ENCODE results near the gene MBNL2. TPM values are rescaled to one million over a fixed set of nuclear protein-coding genes. Genes with fewer than 3 reads are reported as not detected.

MBNL2 gene
- 12.4 TPM for total RNA-seq (ENCODE audit: unreplicated experiment)
- long read RNA-seq, partial matches to known transcripts, result 1 of 4 reads
- long read RNA-seq, other reads (novel, unspliced or antisense), result 3 of 4 reads

- TF ChIP-seq CTCF (IDR thresholded peaks at IDR 0.05; ENCODE audit: partially characterized antibody, unreplicated experiment), result no peak
- peak; percentile 87 for DNase-seq
- H3K4me1 Mint-ChIP-seq (ENCODE audit: low read depth, unreplicated experiment), result peaks cover 49% of the 10 kb centered on the region
- H3K27me3 Mint-ChIP-seq (ENCODE audit: unreplicated experiment), result peaks cover 8% of the 10 kb centered on the region
- peaks cover 11% of the 10 kb centered on the region for H3K9me3 Mint-ChIP-seq (ENCODE audit: unreplicated experiment)
- H3K27ac Mint-ChIP-seq (ENCODE audit: unreplicated experiment), result peak within 1 kb of the TSS; percentile 94
- H3K4me3 Mint-ChIP-seq (ENCODE audit: unreplicated experiment), result peak within 1 kb of the TSS; percentile 91
- no peaks in the 10 kb centered on the region for H3K36me3 Mint-ChIP-seq (ENCODE audit: unreplicated experiment)
Measured at GRCh38 chr13:97221989-97222700, at the start of gene MBNL2. MBNL2 (plus strand) TSS chr13:97222333; CDS start chr13:97276236, 53,903 bp downstream.

GRCh38 chr13:97174638-97175037 lies 47.5 kb upstream of the MBNL2 start:
- Mint-ChIP-seq H3K27me3 (ENCODE audit: unreplicated experiment) (no peaks in the 10 kb centered on the region), H3K9me3 (ENCODE audit: unreplicated experiment) (peaks cover 2% of the 10 kb centered on the region), H3K4me3 (ENCODE audit: unreplicated experiment) (no peak overlapping the region), H3K4me1 (ENCODE audit: low read depth, unreplicated experiment) (no peaks in the 10 kb centered on the region), H3K36me3 (ENCODE audit: unreplicated experiment) (peaks cover 5% of the 10 kb centered on the region), H3K27ac (ENCODE audit: unreplicated experiment) (no peak overlapping the region)
- no peak for DNase-seq
- no peak for TF ChIP-seq CTCF (IDR thresholded peaks at IDR 0.05; ENCODE audit: partially characterized antibody, unreplicated experiment)

GRCh38 chr13:97175041-97175440 lies 47.1 kb upstream of the MBNL2 start:
- no peaks in the 10 kb centered on the region for H3K27me3 Mint-ChIP-seq (ENCODE audit: unreplicated experiment)
- peak overlapping the region; percentile 3 for H3K27ac Mint-ChIP-seq (ENCODE audit: unreplicated experiment)
- no peaks in the 10 kb centered on the region for H3K4me1 Mint-ChIP-seq (ENCODE audit: low read depth, unreplicated experiment)
- no peak overlapping the region for H3K4me3 Mint-ChIP-seq (ENCODE audit: unreplicated experiment)
- DNase-seq, result no peak
- peaks cover 9% of the 10 kb centered on the region for H3K36me3 Mint-ChIP-seq (ENCODE audit: unreplicated experiment)
- no peak for TF ChIP-seq CTCF (IDR thresholded peaks at IDR 0.05; ENCODE audit: partially characterized antibody, unreplicated experiment)
- H3K9me3 Mint-ChIP-seq (ENCODE audit: unreplicated experiment), result peaks cover 2% of the 10 kb centered on the region

- peaks cover 2% of the 10 kb centered on the region for H3K9me3 Mint-ChIP-seq (ENCODE audit: unreplicated experiment)
- H3K4me1 Mint-ChIP-seq (ENCODE audit: low read depth, unreplicated experiment), result no peaks in the 10 kb centered on the region
- no peak overlapping the region for H3K27ac Mint-ChIP-seq (ENCODE audit: unreplicated experiment)
- H3K36me3 Mint-ChIP-seq (ENCODE audit: unreplicated experiment), result peaks cover 10% of the 10 kb centered on the region
- no peak overlapping the region for H3K4me3 Mint-ChIP-seq (ENCODE audit: unreplicated experiment)
- DNase-seq, result no peak
- no peaks in the 10 kb centered on the region for H3K27me3 Mint-ChIP-seq (ENCODE audit: unreplicated experiment)
- no peak for TF ChIP-seq CTCF (IDR thresholded peaks at IDR 0.05; ENCODE audit: partially characterized antibody, unreplicated experiment)
Measured at GRCh38 chr13:97179501-97179900, 42.6 kb upstream of the MBNL2 start.
